ENCODE results near the gene LRIT1. TPM values are rescaled to one million over a fixed set of nuclear protein-coding genes. Genes with fewer than 3 reads are reported as not detected.
A peak's percentile ranks its signal among the peaks of the same experiment; 100 is the strongest.

The LRIT1 gene
- total and polyA plus RNA-seq, 7 experiments from 2014 or later = not detected

DNA sequence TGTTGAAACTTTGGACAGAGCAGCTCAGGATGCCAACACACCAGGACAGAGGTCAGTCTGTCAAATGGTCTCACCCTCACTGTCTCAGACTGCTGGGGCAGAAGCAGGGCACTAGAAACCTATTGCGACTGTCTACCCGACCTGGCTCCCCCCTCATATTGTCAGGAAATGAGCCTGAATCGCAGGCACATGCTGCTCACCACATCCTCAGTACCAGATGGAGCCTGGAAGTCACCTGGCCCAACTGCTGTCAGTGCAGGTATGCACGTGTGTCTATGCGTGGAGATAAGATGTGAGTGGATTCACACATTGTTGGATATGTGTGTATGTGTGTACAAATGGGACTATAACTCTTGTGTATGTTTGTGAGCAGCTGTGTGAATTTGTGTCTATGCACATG is 50.2 kb downstream of the LRIT1 start:
- Histone ChIP-seq H3K4me1 (ENCODE audit: control insufficient read depth in 2 of 2, insufficient read depth in 2 of 2, low read length in 2 of 2) (peaks cover 18 to 24% of the 10 kb centered on the region in 2 donors), H3K36me3 (ENCODE audit: control insufficient read depth in 2 of 3, insufficient read depth in 3 of 3, low read length in 3 of 3) (no peaks in the 10 kb centered on the region), H3K27me3 (ENCODE audit: control insufficient read depth in 2 of 2, insufficient read depth in 2 of 2, low read length in 2 of 2) (peaks cover 0 to 3% of the 10 kb centered on the region in 2 donors), H3K27ac (ENCODE audit: low read depth, low read length) (no peak overlapping the region), H3K4me3 (ENCODE audit: low read length) (no peak overlapping the region), H3K9me3 (ENCODE audit: control insufficient read depth in 2 of 3, low read length in 3 of 3) (no peaks in the 10 kb centered on the region)
- peaks cover 12 to 28% (median 16%) of the 10 kb centered on the region in 7 donors for H3K4me1 Mint-ChIP-seq
- peak overlapping the region in 5 of 10 donors; percentile 1 to 22 (median 9) for H3K4me3 Mint-ChIP-seq
- DNase-seq (peak in 7 of 9 donors; percentile 24 to 74 (median 61)), ATAC-seq (peak; percentile 78)
- ChIA-PET POLR2A (interaction anchor here (0.6 to 1.4 kb wide), 2 partner anchors 14 to 52 kb away, joined by 3 to 6 read pairs; no protein-coding TSS in a partner anchor), CTCF (interaction anchor here (0.7 to 1.2 kb wide), 4 partner anchors 9 to 384 kb away, joined by 3 to 4 read pairs (median 4); no protein-coding TSS in a partner anchor)
- no peaks in the 10 kb centered on the region for H3K9me3 Mint-ChIP-seq
- peaks cover 0 to 39% (median 14%) of the 10 kb centered on the region in 5 donors for H3K27me3 Mint-ChIP-seq
- no peaks in the 10 kb centered on the region for H3K36me3 Mint-ChIP-seq
- intact Hi-C loops (cut with micrococcal nuclease) = loop anchor here in 1 of 2 donors (5.0 kb wide), 1 partner anchor 44 kb away; no protein-coding TSS in a partner anchor
- peak overlapping the region in 8 of 9 donors; percentile 0 to 86 (median 52) for H3K27ac Mint-ChIP-seq

- H3K9me3 Mint-ChIP-seq = no peaks in the 10 kb centered on the region
- peaks cover 12 to 27% (median 16%) of the 10 kb centered on the region in 7 donors for H3K4me1 Mint-ChIP-seq
- Histone ChIP-seq H3K4me1 (ENCODE audit: control insufficient read depth in 2 of 2, insufficient read depth in 2 of 2, low read length in 2 of 2) (peaks cover 18 to 24% of the 10 kb centered on the region in 2 donors), H3K9me3 (ENCODE audit: control insufficient read depth in 2 of 3, low read length in 3 of 3) (no peaks in the 10 kb centered on the region), H3K4me3 (ENCODE audit: low read length) (no peak overlapping the region), H3K27me3 (ENCODE audit: control insufficient read depth in 2 of 2, insufficient read depth in 2 of 2, low read length in 2 of 2) (peaks cover 0 to 3% of the 10 kb centered on the region in 2 donors), H3K27ac (ENCODE audit: low read depth, low read length) (no peak overlapping the region), H3K36me3 (ENCODE audit: control insufficient read depth in 2 of 3, insufficient read depth in 3 of 3, low read length in 3 of 3) (no peaks in the 10 kb centered on the region)
- H3K27me3 Mint-ChIP-seq = peaks cover 0 to 34% (median 9%) of the 10 kb centered on the region in 5 donors
- ChIA-PET POLR2A (interaction anchor here (0.6 to 1.4 kb wide), 2 partner anchors 13 to 52 kb away, joined by 3 to 6 read pairs; no protein-coding TSS in a partner anchor), CTCF (interaction anchor here (0.8 to 1.2 kb wide), 2 partner anchors 9 to 21 kb away, joined by 3 to 4 read pairs; no protein-coding TSS in a partner anchor)
- DNase-seq = no peak
- H3K4me3 Mint-ChIP-seq = peak overlapping the region in 2 of 10 donors; percentile 6 to 11
- ATAC-seq = peak; percentile 3
- intact Hi-C loops (cut with micrococcal nuclease) = loop anchor here in 1 of 2 donors (5.0 kb wide), 1 partner anchor 43 kb away; no protein-coding TSS in a partner anchor
- H3K27ac Mint-ChIP-seq = peak overlapping the region in 5 of 9 donors; percentile 46 to 70 (median 60)
- H3K36me3 Mint-ChIP-seq = no peaks in the 10 kb centered on the region
These were observed 50.7 kb downstream of the LRIT1 start for GRCh38 chr10:84190621-84191020.

- no peak for ATAC-seq
- Histone ChIP-seq H3K9me3 (ENCODE audit: control insufficient read depth in 2 of 3, low read length in 3 of 3) (no peaks in the 10 kb centered on the region), H3K4me3 (ENCODE audit: low read length) (no peak overlapping the region), H3K27me3 (ENCODE audit: control insufficient read depth in 2 of 2, insufficient read depth in 2 of 2, low read length in 2 of 2) (no peaks in the 10 kb centered on the region), H3K27ac (ENCODE audit: low read depth, low read length) (no peak overlapping the region), H3K4me1 (ENCODE audit: control insufficient read depth in 2 of 2, insufficient read depth in 2 of 2, low read length in 2 of 2) (peaks cover 14 to 20% of the 10 kb centered on the region in 2 donors), H3K36me3 (ENCODE audit: control insufficient read depth in 2 of 3, insufficient read depth in 3 of 3, low read length in 3 of 3) (no peaks in the 10 kb centered on the region)
- Mint-ChIP-seq H3K9me3 (no peaks in the 10 kb centered on the region), H3K4me3 (no peak overlapping the region), H3K27ac (peak overlapping the region in 2 of 9 donors; percentile 14 to 43), H3K36me3 (no peaks in the 10 kb centered on the region), H3K4me1 (peaks cover 8 to 25% (median 15%) of the 10 kb centered on the region in 7 donors), H3K27me3 (peaks cover 0 to 22% (median 5%) of the 10 kb centered on the region in 5 donors)
- ChIA-PET POLR2A (no interaction called here), CTCF (no interaction called here)
- no peak for DNase-seq
- intact Hi-C loops (cut with micrococcal nuclease) = no loop called here
These were observed 52.5 kb downstream of the LRIT1 start for GRCh38 chr10:84188815-84189214.

DNA sequence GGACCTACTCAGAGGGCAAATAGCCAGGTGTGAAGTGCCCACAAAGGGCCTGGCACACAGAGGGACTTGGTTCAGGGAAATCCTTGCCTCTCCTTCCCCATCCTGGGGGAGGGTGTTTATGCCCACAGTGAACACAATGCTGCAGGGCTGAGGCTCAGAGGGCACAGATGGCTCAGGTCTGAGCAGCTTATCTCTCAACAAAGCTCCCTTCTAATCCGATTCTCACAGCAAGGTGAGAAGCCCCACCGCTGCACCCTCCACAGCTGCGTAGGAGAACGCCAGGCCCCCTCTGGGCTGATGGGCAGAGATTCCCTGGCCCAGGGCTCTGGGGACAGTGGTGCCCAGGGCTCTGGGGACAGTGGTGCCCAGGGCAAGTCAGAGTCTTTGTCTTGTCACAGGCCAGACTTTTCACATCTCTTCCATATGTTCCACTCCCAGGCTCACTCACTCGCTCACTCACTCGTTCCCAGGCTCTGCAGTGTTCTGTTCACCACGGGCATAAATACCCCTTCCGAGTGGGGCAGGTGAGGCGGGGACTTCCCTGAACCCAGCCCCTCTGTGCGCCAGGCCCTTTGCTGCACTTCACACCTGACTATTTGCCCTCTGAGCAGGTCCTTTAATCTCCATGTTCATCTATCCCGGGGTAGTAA is 55.7 kb downstream of the LRIT1 start:
- H3K4me1 Mint-ChIP-seq = peaks cover 0 to 10% (median 5%) of the 10 kb centered on the region in 7 donors
- no peaks in the 10 kb centered on the region for H3K27me3 ChIP-seq (ENCODE audit: control insufficient read depth in 2 of 2, insufficient read depth in 2 of 2, low read length in 2 of 2)
- ATAC-seq (no peak), DNase-seq (no peak)
- H3K4me3 ChIP-seq (ENCODE audit: low read length) = no peak overlapping the region
- H3K9me3 ChIP-seq (ENCODE audit: control insufficient read depth in 2 of 3, low read length in 3 of 3) = no peaks in the 10 kb centered on the region
- CTCF ChIA-PET = interaction anchor here (1.0 kb wide), 1 partner anchor 38 kb away, joined by 3 read pairs; no protein-coding TSS in a partner anchor
- intact Hi-C loops (cut with micrococcal nuclease) = no loop called here
- no peak overlapping the region for H3K27ac Mint-ChIP-seq
- peaks cover 4 to 5% of the 10 kb centered on the region in 2 donors for H3K4me1 ChIP-seq (ENCODE audit: control insufficient read depth in 2 of 2, insufficient read depth in 2 of 2, low read length in 2 of 2)
- POLR2A ChIA-PET = interaction anchor here (0.7 kb wide), 1 partner anchor 9 kb away, joined by 3 read pairs; the partner anchor contains the start of gene CDHR1
- H3K4me3 Mint-ChIP-seq = no peak overlapping the region
- H3K27ac ChIP-seq (ENCODE audit: low read depth, low read length) = no peak overlapping the region
- H3K36me3 ChIP-seq (ENCODE audit: control insufficient read depth in 2 of 3, insufficient read depth in 3 of 3, low read length in 3 of 3) = no peaks in the 10 kb centered on the region
- peaks cover 0 to 3% (median 0%) of the 10 kb centered on the region in 5 donors for H3K27me3 Mint-ChIP-seq
- peaks cover 0 to 4% (median 0%) of the 10 kb centered on the region in 11 donors for H3K9me3 Mint-ChIP-seq
- H3K36me3 Mint-ChIP-seq = no peaks in the 10 kb centered on the region

- H3K27ac ChIP-seq (ENCODE audit: low read depth, low read length) = no peak overlapping the region
- H3K4me1 ChIP-seq (ENCODE audit: control insufficient read depth in 2 of 2, insufficient read depth in 2 of 2, low read length in 2 of 2) = no peaks in the 10 kb centered on the region
- H3K36me3 Mint-ChIP-seq = no peaks in the 10 kb centered on the region
- no peak for ATAC-seq
- no peaks in the 10 kb centered on the region for H3K27me3 ChIP-seq (ENCODE audit: control insufficient read depth in 2 of 2, insufficient read depth in 2 of 2, low read length in 2 of 2)
- H3K4me3 Mint-ChIP-seq = no peak overlapping the region
- intact Hi-C loops (cut with micrococcal nuclease) = no loop called here
- DNase-seq = no peak
- peaks cover 0 to 6% (median 0%) of the 10 kb centered on the region in 7 donors for H3K4me1 Mint-ChIP-seq
- peak overlapping the region in 2 of 9 donors; percentile 23 to 41 for H3K27ac Mint-ChIP-seq
- no peaks in the 10 kb centered on the region for H3K9me3 ChIP-seq (ENCODE audit: control insufficient read depth in 2 of 3, low read length in 3 of 3)
- peaks cover 0 to 3% (median 0%) of the 10 kb centered on the region in 5 donors for H3K27me3 Mint-ChIP-seq
- ChIA-PET CTCF (no interaction called here), POLR2A (no interaction called here)
- H3K4me3 ChIP-seq (ENCODE audit: low read length) = no peak overlapping the region
- peaks cover 0 to 4% (median 0%) of the 10 kb centered on the region in 11 donors for H3K9me3 Mint-ChIP-seq
- H3K36me3 ChIP-seq (ENCODE audit: control insufficient read depth in 2 of 3, insufficient read depth in 3 of 3, low read length in 3 of 3) = no peaks in the 10 kb centered on the region
These were observed 56.8 kb downstream of the LRIT1 start for GRCh38 chr10:84184517-84184916.

- Mint-ChIP-seq H3K4me3 (no peak overlapping the region), H3K27ac (no peak overlapping the region), H3K9me3 (peaks cover 0 to 4% (median 0%) of the 10 kb centered on the region in 11 donors), H3K27me3 (peaks cover 0 to 3% (median 0%) of the 10 kb centered on the region in 5 donors), H3K4me1 (peaks cover 3 to 10% (median 5%) of the 10 kb centered on the region in 7 donors), H3K36me3 (no peaks in the 10 kb centered on the region)
- Histone ChIP-seq H3K4me1 (ENCODE audit: control insufficient read depth in 2 of 2, insufficient read depth in 2 of 2, low read length in 2 of 2) (peaks cover 23 to 24% of the 10 kb centered on the region in 2 donors), H3K27me3 (ENCODE audit: control insufficient read depth in 2 of 2, insufficient read depth in 2 of 2, low read length in 2 of 2) (no peaks in the 10 kb centered on the region), H3K27ac (ENCODE audit: low read depth, low read length) (no peak overlapping the region), H3K9me3 (ENCODE audit: control insufficient read depth in 2 of 3, low read length in 3 of 3) (no peaks in the 10 kb centered on the region), H3K36me3 (ENCODE audit: control insufficient read depth in 2 of 3, insufficient read depth in 3 of 3, low read length in 3 of 3) (no peaks in the 10 kb centered on the region), H3K4me3 (ENCODE audit: low read length) (no peak overlapping the region)
- no peak for ATAC-seq
- no peak for DNase-seq
- ChIA-PET CTCF (interaction anchor here (0.5 to 1.1 kb wide), 2 partner anchors 8 to 9 kb away, joined by 3 read pairs; no protein-coding TSS in a partner anchor), POLR2A (interaction anchor here (0.6 kb wide), 1 partner anchor 1705 kb away, joined by 3 read pairs; no protein-coding TSS in a partner anchor)
- intact Hi-C loops (cut with micrococcal nuclease) = no loop called here
These were observed 59.7 kb downstream of the LRIT1 start for GRCh38 chr10:84181631-84182030.
